T1000 (cell line): ENCODE data around the gene SNTB2.
"Not testable (repeated sequence)": the region's sequence is repeated elsewhere in the genome, so short reads cannot be mapped to it uniquely, and the experiment has no call there.

ENCODE experiments used
- DNase-seq: peaks from one replicate; lab custom pipeline; 2025; ENCODE audit warnings: mixed read lengths; lab: John Stamatoyannopoulos, UW

SNTB2 gene

DNA sequence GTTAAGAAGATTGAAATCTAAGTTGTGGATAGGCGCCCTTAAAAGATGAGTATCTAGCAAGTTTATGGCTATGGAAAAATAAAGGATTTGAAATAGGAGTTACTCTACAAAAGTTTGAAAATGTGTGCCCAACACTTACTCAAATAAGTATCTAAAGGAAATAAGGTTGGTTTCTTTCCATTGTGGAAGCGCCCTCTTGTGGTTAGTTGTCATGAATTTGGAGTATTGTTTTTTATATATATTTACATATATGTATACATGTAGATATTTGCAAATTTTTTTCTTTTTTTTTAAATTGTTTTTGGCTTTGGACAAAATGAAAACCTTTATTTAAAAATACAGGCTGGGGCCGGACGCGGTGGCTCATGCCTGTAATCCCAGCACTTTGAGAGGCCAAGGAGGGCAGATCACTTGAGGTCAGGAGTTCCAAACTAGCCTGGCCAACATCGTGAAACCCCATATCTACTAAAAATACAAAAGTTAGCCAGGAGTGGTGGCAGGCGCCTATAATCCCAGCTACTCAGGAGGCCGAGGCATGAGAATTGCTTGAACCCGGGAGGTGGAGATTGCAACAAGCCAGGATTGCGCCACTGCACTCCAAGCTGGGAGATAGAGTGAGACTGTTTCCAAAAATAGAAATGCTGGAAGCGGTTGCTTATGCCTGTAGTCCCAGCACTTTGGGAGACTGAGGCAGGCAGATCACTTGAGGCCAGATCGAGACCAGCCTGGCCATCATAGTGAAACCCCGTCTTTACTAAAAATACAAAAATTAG, 100.2 kb downstream of the SNTB2 start:
- no peak for DNase-seq

DNA sequence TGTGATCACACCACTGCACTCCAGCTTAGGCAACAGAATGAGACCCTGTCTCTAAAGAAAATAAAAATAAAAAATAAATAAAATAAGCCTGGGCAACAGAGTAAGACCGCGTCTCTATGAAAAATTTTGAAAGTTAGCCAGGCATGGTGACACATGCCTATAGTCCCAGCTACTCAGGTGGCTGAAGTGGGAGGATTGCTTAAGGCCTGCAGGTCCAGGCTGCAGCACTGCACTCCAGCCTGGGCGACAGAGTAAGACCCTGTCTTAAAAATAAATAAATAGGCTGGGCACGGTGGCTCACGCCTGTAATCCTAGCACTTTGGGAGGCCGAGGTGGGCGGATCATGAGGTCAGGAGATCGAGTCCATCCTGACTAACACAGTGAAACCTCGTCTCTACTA, 104.7 kb downstream of the SNTB2 start:
- not testable (repeated sequence) for DNase-seq

GRCh38 chr16:69293401-69293800, 106.4 kb downstream of the SNTB2 start:
- no peak for DNase-seq

- no peak for DNase-seq
Measured at GRCh38 chr16:69294051-69294450, 107.1 kb downstream of the SNTB2 start.

GRCh38 chr16:69296771-69297170, 109.8 kb downstream of the SNTB2 start:
- DNase-seq = not testable (repeated sequence)

DNA sequence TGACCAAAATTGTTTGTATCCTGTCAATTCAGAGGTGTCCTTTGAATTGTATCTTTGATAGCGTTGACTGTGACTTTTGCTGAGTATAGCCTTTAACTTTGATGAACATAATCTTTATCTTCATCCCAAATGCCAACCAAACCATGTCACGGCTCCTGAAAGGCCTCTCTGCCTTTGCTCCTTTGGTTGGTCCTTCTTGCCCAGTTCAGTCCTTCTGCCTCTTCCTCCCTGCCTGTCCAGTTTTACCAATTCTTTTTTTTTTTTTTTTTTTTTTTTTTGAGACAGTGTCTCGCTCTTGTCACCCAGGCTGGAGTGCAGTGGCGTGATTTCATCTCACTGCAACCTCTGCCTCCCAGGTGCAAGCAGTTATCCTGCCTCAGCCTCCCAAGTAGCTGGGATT, 111.3 kb downstream of the SNTB2 start:
- no peak for DNase-seq

DNA sequence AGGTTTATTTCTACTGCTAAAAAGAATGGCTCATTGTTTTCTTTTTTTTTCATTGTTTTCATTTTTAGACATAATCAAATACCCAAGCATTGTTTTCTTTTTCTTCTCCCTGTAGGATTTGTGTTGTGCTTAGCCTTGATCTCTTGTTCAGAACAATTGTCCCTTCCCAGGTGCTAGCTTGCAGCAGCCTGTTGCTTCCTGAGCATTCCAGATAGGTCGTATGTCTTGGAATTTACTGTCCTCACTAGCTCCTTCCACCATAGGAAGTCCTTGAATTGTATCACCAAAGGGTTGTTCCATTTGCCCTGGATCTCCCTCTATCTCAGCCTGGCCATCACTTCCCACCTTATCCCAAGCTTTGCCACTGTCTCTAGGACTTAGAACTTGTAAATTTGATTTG, 114.2 kb downstream of the SNTB2 start:
- DNase-seq = no peak

GRCh38 chr16:69301861-69302260, 114.9 kb downstream of the SNTB2 start:
- no peak for DNase-seq

GRCh38 chr16:69302301-69302700, 115.3 kb downstream of the SNTB2 start:
- no peak for DNase-seq

DNA sequence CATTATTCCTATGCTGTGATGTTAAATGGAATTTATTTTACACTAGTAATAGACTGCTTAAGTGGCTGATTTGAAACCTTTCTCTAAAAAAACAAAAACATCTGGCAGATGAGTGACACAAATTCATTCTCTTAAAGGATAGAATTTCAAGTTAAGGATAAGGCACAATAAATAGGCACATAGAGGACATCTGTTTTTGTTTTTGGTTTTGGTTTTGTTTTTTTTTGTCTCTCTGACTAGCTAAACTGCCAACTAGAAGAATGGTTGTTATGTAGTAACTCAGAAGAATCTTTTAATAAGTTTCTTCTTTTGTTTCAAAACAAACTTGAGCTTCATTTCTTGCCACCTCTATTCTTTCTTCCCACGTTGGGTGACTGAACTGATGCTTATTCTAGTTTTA, 119.1 kb downstream of the SNTB2 start:
- DNase-seq = no peak

GRCh38 chr16:69307091-69307490, 120.1 kb downstream of the SNTB2 start:
- DNase-seq = no peak

GRCh38 chr16:69307856-69308255, 120.9 kb downstream of the SNTB2 start:
- DNase-seq = no peak

DNA sequence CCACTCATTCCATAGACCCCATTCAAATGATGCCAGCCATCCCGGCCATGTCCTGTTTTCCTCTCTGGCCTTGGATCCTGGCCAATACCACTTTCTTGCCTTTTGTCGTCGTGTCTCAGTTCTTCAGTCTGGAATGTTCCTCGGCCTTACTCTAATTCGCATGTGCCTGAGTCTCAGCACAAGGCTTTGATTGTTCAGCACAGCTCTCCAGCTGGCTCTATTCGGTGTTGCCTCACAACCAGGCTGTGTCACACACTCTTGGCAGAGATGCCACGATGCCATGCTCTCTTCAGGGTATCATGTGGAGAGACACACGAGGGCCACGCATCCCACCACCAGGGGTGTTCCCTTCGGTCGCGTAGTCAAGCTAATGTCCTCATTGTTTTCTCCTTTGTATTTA, 122.4 kb downstream of the SNTB2 start:
- no peak for DNase-seq

- peak; percentile 93 for DNase-seq
Measured at GRCh38 chr16:69310653-69311532, 123.9 kb downstream of the SNTB2 start, which contains the start of gene VPS4A. Gene VPS4A, plus strand, starts transcription at chr16:69311350. Its CDS starts 162 bp downstream, at chr16:69311512.

- no peak for DNase-seq
Measured at GRCh38 chr16:69311533-69312387, 124.8 kb downstream of the SNTB2 start.

DNA sequence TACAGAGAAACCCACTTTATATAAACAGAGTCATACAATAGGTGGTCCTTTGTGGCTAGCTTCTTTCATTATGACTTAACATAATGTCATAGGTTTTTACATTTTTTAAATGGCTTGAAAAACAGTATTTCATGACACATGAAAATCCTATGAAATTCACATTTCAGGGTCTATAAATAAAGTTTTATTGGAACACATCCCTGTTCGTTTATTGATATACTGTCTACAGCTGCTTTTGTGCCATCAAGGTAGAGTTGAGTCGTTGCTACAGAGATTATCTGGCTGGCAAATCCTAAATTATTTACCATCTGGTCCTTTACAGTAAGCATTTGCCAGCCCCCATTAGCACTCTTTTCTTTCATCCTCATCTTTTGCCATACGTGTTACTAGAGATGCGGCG, 126.5 kb downstream of the SNTB2 start:
- DNase-seq = no peak

GRCh38 chr16:69314534-69314933, 127.6 kb downstream of the SNTB2 start:
- no peak for DNase-seq

GRCh38 chr16:69315486-69316311, 128.7 kb downstream of the SNTB2 start:
- DNase-seq = no peak

GRCh38 chr16:69316595-69317034, 129.7 kb downstream of the SNTB2 start:
- DNase-seq = no peak

- DNase-seq = no peak
Measured at GRCh38 chr16:69318177-69318910, 131.4 kb downstream of the SNTB2 start.
